Hematopoietic multipotent progenitor cell treated with erythropoietin and hydrocortisone succinate and interleukin-3 and kit ligand, for 4 days (in vitro differentiated cells): ENCODE measurements around the gene UNC5A.
"Not testable (repeated sequence)": the region's sequence is repeated elsewhere in the genome, so short reads cannot be mapped to it uniquely, and the experiment has no call there.

Source experiments
- DNase-seq: peaks from one replicate; pipeline ENCODE4 v3.0.0-alpha.2; 2015

The UNC5A gene

DNA sequence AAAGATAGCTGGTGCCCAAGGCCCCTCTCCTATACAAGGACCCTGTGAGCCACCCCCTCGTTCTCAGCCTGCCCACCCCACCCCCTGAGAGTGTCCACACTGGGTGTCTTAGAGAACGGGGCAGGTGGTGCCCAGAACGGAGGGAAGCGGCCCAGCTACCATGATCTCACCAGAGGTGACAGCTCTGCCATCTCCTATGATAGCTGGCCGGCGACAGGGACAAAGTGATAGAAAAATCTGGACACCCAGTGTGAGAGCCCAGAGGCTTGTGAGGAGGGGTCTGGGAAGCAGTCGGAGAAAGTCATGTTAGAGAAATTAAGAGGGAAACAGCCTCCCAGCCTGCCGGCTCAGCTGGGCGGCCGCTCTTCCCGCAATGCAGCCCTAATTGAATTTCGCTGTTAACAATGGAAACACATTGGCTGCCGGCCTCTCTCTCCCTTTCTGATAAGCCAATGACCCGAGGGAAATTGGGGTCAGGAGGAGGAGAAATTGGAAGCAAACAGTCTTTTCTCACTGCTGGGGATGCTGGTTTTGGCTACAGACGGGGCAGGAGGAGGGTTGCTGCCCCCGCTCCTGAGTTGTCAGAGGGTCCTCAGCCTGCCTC is 56.5 kb downstream of the UNC5A start:
- peak; percentile 15 for DNase-seq

DNA sequence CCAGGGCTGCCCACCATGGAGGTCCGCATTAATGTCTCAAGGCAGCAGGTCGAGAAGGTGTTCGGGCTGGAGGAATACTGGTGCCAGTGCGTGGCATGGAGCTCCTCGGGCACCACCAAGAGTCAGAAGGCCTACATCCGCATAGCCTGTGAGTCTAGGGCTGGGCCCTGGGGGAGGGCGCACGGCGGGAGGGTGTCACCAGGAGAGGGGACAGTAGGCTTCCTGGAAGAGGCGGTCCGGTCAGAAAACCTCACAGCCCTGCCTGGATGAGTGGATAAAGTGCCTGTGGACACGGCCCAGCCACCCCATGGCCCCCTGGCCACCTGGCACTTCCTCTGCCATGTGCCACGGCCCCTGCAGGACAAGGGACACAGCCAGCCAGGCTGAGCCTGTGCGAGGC is 57.8 kb downstream of the UNC5A start:
- DNase-seq: no peak

DNA sequence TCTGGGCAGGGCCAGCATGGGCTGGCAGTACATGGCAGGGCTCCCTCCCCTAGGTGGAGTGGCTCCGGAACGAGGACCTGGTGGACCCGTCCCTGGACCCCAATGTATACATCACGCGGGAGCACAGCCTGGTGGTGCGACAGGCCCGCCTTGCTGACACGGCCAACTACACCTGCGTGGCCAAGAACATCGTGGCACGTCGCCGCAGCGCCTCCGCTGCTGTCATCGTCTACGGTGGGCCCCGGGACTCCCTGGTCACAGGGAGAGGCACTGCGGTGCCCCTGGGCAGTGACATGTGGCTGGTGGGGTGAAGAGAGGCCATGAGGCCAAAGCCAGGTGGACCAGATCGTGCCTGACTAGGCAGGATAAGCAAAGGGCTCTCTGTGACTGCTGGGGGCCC is 58.4 kb downstream of the UNC5A start:
- no peak for DNase-seq

DNA sequence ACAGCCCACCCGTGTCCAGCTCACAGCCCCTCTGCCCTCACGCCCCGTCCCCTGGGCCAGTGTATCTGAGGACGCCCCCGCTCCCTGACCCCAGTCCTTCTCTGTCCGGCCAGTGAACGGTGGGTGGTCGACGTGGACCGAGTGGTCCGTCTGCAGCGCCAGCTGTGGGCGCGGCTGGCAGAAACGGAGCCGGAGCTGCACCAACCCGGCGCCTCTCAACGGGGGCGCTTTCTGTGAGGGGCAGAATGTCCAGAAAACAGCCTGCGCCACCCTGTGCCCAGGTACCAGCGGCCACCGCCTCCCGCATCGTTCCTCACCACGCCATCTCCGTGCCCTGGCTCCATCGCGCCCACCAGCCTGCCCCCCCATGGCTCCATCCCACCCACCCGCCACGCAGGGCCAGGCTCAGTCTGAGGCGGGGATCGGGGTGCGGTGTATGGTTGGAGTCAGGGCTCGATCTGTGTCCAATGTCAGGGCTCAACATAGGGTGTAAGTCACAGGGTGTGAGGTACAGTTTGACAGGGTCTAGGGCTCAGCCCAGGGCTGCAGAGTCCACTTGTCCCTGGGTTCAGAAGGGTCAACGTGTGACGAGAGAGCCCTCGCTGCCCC is 59.2 kb downstream of the UNC5A start:
- DNase-seq: no peak

DNA sequence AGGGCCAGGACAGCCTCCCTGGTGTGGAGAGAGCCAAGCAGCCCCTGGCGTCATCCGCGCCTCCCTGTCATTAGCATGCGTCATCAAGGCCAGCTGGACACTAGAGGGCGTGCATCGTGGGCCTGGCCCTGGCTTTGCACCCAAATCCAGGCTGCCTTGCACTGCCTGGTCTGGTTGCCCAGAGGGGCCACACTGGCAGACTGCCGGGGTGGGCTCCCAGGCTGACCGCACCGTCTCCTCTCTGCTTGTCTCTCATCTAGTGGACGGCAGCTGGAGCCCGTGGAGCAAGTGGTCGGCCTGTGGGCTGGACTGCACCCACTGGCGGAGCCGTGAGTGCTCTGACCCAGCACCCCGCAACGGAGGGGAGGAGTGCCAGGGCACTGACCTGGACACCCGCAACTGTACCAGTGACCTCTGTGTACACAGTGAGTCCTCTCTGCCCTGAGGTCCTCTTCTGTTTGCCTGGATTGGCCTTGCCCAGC is 59.8 kb downstream of the UNC5A start:
- DNase-seq: peak; percentile 46

DNA sequence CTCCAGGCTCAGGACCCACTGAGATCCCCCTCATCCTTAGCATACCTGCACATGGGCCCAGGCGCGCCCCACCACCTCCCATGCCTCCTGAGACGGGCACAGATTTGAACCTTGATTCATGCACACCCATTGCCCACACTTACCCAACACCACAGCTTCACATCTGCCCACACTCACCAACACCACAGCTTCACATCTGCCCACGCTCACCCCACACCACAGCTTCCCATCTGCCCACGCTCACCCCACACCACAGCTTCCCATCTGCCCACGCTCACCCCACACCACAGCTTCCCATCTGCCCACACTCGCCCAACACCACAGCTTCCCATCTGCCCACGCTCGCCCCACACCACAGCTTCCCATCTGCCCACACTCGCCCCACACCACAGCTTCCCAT is 60.3 kb downstream of the UNC5A start:
- not testable (repeated sequence) for DNase-seq

DNA sequence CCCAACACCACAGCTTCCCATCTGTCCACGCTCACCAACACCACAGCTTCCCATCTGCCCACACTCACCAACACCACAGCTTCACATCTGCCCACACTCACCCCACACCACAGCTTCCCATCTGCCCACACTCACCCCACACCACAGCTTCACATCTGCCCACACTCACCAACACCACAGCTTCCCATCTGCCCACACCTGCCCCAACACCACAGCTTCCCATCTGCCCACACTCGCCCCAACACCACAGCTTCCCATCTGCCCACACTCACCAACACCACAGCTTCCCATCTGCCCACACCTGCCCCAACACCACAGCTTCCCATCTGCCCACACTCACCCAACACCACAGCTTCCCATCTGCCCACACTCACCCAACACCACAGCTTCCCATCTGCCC is 62.2 kb downstream of the UNC5A start:
- DNase-seq: not testable (repeated sequence)

DNA sequence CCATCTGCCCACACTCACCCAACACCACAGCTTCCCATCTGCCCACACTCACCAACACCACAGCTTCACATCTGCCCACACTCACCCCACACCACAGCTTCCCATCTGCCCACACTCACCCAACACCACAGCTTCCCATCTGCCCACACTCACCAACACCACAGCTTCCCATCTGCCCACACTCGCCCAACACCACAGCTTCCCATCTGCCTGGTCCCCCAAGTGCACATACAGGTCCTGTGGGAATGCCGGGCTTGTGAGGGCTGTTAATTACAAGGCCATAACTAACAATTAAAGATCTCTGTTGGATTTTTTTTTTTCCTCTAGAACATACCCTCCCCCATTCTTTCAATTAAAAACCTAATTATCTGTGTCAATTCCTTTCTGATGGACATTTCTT is 62.7 kb downstream of the UNC5A start:
- DNase-seq: not testable (repeated sequence)

DNA sequence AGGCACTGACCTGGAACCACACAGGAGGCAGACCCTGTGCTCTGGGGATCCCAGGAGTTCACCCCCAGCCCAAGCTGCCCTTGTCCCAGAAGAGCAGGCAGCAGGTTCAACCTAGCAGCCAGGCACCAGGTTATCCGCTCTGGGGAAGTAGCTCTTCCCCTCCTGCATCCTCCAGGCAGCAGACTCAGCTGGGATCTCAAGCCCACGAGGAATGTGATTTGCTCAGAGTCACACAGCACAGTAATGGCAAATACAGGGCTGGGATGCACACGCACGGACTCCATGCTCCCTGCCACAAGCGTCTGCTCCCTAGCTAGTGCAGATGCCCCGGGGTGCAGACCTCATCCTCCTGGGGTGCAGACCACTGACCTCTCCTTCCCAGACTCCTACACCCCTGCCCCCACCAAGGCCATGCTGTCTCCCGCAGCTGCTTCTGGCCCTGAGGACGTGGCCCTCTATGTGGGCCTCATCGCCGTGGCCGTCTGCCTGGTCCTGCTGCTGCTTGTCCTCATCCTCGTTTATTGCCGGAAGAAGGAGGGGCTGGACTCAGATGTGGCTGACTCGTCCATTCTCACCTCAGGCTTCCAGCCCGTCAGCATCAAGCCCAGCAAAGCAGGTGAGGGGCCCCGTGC is 63.3 kb downstream of the UNC5A start:
- no peak for DNase-seq

DNA sequence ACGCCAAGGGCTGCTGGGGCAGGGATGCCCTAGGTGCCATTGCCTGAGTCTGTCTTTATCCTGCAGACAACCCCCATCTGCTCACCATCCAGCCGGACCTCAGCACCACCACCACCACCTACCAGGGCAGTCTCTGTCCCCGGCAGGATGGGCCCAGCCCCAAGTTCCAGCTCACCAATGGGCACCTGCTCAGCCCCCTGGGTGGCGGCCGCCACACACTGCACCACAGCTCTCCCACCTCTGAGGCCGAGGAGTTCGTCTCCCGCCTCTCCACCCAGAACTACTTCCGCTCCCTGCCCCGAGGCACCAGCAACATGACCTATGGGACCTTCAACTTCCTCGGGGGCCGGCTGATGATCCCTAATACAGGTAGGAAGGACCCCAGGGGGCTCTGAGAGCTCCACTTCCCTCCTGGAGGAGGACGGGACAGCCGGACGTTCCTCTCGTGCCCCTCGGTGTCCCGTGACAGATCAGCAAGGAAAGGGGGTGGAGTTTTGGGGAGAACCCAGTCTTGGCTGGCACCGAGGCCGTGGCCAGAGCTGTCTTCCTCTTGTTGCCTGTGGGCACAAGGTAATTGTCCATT is 63.9 kb downstream of the UNC5A start:
- no peak for DNase-seq

DNA sequence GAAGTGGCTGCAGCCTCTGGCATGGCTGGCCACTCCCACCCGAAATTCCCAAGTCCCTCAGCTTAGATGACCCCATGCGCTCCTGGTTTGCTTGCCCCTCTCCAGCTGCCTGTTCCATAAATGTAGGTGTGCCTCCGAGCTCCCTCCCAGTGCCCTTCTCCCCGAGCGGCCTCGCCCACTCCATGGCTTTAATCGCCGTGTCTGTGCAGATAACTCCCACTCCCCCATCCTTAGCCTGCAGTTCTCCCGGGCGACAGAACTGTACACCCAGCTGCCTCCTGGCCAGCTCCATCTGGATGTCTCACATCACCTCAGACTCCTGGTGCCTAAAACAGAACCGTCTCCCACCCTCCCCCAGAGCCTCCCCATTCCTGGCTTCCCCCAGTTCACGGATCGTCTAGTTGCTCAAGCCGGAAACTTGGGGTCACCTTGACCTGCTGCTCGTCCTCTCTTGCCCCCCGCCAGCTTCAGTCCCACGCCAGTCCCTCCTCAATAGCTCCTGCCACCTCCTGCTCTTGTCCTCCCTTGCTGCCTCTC is 64.7 kb downstream of the UNC5A start:
- DNase-seq: no peak

DNA sequence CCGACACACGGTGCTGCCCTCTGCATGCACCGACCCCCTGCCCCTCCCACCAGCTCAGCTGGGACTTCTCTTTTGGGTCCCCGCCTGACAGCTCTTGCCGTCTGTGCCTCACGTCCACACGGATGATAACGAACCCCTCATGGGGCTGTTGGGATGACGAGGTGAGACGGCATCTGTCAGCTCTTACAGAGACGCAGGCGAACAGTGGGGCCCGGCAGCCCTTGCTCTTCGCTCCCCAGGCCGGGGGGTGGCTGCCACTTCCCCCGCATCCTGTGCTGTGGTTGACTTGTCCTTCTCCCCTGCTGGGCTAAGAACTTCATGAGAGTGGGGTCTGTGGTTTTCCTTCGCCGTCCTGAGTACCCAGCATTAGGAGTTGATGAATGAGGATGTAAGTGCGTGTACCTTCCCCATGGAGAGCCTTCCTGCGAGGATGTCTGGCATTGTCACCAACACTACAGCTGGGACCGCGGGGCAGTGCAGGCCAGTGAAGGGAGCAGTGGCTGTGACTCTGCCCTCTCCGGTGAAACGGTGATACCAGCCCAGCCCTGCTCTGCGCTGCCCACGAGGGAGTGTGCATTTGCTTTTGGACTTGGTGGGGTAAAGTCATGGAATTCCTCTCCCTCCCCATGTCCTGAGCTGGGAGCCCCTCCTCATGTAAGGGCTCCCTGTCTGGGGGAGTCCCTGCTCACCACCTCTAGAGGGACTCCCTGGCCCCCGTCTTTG is 65.6 kb downstream of the UNC5A start:
- DNase-seq: peak; percentile 27

DNA sequence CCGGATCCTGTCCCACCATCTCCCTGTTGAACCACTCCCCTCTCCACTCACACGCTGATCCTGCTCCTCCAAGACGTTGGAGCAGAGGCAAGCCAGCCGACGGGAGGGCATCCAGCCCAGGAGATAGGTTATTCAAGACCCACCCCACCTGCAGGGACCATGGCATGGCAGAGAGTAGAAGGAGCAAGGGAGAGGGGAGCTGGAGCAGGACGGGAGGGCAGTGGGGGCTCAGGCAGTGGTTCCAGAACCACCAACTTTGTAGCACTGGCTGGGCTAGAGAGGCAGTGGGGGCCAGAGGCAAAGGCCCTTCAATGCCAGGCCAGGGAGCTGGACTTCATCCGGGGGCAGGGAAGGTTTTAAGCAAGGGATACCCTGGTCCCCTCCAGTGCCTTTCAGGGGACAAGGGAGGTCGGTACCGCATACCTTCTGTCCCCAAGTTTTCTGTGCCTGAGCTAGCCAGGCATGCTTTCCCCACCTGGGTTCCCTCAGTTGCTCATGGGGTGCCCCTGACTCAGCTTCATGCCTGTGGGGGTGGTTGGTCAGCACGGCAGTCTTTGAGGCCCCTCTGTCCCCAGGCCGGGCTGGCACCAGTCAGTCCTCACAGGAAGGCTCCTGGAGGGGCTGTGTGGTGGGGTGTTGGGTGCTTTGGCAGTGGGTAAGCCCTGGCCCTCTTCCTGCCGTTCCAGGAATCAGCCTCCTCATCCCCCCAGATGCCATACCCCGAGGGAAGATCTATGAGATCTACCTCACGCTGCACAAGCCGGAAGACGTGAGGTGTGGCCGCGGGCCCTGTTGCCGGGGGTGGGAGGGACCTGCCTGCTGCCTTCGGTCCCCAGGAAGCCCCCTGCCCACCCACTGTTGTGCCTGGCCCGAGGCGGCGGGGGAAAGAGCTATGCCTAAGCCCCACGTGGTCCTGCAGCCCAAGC is 66.4 kb downstream of the UNC5A start:
- DNase-seq: no peak

DNA sequence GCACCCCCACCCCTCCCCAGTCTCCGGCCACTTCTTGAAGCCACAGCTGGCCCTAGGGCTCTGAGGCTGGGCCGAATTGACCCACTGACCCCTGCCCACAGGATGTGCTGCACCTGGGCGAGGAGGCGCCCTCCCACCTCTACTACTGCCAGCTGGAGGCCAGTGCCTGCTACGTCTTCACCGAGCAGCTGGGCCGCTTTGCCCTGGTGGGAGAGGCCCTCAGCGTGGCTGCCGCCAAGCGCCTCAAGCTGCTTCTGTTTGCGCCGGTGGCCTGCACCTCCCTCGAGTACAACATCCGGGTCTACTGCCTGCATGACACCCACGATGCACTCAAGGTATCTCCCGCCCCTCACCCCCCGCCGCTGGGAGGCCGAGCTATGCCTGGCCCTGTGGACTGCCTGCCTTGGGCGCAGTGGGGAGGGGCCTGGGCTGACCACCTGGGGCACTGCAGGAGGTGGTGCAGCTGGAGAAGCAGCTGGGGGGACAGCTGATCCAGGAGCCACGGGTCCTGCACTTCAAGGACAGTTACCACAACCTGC is 67.5 kb downstream of the UNC5A start:
- no peak for DNase-seq

DNA sequence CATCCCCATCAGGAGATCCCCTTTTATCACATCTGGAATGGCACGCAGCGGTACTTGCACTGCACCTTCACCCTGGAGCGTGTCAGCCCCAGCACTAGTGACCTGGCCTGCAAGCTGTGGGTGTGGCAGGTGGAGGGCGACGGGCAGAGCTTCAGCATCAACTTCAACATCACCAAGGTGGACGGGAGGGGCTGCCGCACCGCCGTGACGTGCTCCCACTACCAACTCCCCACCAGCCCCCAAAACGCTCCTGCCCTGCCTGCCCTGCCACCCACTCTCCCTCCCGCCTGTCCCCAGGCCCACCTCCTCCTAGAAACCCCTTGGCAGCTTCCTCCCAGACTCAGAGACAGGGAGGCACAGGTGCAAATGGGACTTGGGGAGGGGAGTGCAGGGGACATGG is 68.1 kb downstream of the UNC5A start:
- no peak for DNase-seq

DNA sequence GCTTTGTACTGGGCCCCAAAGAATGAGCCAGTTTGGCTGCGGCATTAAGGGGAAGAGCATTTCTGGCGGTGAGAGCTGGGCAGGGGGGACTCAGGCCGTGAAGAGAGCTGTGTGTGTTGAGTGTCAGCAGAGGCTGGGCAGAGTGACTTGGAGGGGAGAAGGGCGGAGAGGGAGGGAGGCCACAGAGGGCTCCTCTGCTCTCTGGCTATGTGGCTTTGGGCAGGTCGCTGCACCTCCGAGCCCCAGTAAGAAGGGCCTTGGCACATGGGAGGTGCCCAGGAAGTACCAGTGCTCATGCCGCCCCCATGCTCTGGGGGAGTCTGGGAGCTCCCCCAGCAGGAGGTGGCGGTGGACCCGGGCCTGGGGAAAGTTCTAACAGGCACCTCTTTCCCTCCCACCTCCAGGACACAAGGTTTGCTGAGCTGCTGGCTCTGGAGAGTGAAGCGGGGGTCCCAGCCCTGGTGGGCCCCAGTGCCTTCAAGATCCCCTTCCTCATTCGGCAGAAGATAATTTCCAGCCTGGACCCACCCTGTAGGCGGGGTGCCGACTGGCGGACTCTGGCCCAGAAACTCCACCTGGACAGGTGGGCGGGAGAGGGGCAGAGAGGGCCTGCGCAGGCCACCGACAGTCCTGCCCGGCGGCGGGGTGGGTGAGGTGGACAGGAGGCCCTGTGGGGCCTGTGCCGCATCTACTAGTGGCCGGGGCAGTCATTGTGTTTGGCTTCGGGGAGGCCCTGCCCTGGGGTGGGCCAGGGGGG is 68.7 kb downstream of the UNC5A start:
- DNase-seq: no peak

DNA sequence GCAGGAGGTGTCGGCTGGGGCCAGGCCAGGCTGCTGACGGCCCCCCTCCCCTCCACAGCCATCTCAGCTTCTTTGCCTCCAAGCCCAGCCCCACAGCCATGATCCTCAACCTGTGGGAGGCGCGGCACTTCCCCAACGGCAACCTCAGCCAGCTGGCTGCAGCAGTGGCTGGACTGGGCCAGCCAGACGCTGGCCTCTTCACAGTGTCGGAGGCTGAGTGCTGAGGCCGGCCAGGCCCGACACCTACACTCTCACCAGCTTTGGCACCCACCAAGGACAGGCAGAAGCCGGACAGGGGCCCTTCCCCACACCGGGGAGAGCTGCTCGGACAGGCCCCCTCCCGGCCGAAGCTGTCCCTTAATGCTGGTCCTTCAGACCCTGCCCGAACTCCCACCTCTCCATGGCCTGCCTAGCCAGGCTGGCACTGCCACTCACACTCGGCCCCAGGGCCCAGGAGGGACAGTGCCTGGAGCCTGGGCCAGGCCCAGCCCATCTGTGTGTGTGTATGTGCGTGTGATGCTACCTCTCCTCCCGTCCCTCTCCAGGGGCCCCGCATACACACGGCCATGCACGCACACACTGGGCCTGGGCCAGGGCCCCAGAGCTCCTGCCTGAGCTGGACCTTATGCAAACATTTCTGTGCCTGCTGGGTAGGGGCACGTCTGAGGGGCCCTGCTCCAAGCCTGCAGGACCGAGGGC is 69.5 kb downstream of the UNC5A start:
- DNase-seq: no peak

DNA sequence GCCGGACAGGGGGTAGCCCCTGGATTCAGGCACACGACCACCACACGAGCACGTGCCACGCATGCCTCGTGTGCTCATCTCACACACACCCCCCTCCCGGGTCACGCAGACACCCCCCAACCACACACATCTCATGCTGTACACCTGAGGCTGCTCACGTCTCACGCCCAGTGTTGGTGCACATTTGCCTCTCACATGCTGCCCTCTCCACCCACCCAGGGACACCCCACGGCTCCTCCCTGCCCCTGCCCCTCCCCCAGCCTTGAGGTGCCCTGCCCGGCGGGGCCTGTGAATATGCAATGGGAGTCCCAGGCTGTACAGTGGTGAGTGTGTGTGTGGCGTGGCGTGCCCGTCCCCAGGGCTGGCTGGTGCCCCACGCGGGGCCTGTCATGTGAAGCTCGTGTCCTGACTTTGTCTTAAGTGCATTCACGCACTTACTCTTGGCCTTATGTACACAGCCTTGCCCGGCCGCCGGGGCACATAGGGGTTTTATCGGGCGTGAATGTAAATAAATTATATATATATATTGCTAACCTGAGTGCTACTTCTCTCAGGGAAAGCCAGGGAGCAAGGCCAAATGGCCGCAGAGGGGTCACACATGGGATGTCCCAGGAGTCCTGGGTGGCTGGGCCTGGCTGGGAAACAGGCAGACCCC is 70.1 kb downstream of the UNC5A start:
- DNase-seq: no peak

DNA sequence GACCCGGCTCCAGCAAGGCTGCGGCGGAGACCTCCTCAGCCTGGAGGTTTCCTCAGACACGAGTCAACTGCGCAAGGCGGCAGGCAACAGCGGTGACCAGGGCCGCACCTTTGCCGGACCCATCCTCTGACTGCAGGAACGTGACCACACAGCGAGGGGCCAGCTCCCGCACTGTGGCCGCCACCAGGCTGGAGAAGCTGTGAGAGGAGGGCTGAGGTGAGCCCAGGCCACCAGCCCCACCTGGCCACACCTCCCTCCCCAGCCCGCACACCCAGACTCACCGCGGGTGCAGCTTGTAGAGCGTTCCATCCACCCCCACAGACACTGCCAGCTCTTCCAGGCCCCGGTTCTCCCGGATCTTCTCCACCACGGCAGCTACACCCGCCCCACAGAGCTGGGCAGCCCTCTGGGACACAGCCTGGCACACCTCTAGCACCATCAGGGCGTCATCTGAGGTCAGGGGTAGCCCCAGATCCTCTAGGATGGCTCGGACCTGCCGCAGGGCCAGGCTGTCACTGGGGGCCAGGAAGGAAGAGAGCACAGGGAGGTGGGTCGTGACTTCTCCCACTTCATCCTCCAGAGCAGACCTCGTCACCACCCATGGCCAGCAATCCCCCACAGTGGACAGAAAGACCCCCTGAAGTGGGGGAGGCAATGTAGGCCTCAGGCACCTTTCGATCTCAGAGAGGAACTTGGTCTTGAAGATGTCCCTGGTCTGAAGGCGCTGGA is 70.8 kb downstream of the UNC5A start:
- no peak for DNase-seq
